COLO668 (cell line): ENCODE measurements around the gene GUCY1A1.

ENCODE experiments used
- DNase-seq: peaks from one replicate; lab custom pipeline; 2025; ENCODE audit not compliant: unreplicated experiment; lab: John Stamatoyannopoulos, UW

Gene GUCY1A1

GRCh38 chr4:155658681-155659064 lies 8.0 kb upstream of the GUCY1A1 start:
- DNase-seq: no peak

- no peak for DNase-seq
Observed at GRCh38 chr4:155659176-155659575, 7.5 kb upstream of the GUCY1A1 start.

- DNase-seq: no peak
Observed at GRCh38 chr4:155660436-155660835, 6.2 kb upstream of the GUCY1A1 start.

- DNase-seq: no peak
Observed at GRCh38 chr4:155665054-155665453, 1.6 kb upstream of the GUCY1A1 start.

GRCh38 chr4:155667222-155667567 lies 547 bp downstream of the GUCY1A1 start:
- DNase-seq: peak; percentile 52

- peak; percentile 56 for DNase-seq
Observed at GRCh38 chr4:155667568-155668511, 1.2 kb downstream of the GUCY1A1 start.

GRCh38 chr4:155668707-155669220 lies 2.1 kb downstream of the GUCY1A1 start:
- DNase-seq: no peak

GRCh38 chr4:155672342-155672741 lies 5.7 kb downstream of the GUCY1A1 start:
- DNase-seq: no peak

GRCh38 chr4:155673453-155673979 lies 6.9 kb downstream of the GUCY1A1 start:
- DNase-seq: no peak

GRCh38 chr4:155674669-155675071 lies 8.0 kb downstream of the GUCY1A1 start:
- no peak for DNase-seq

GRCh38 chr4:155675709-155676429 lies 9.2 kb downstream of the GUCY1A1 start:
- DNase-seq: no peak

GRCh38 chr4:155676430-155676825 lies 9.8 kb downstream of the GUCY1A1 start:
- no peak for DNase-seq

- no peak for DNase-seq
Observed at GRCh38 chr4:155678011-155678410, 11.4 kb downstream of the GUCY1A1 start.

GRCh38 chr4:155679343-155679742 lies 12.7 kb downstream of the GUCY1A1 start:
- DNase-seq: no peak

- DNase-seq: no peak
Observed at GRCh38 chr4:155681886-155682285, 15.2 kb downstream of the GUCY1A1 start.

- no peak for DNase-seq
Observed at GRCh38 chr4:155684423-155684822, 17.8 kb downstream of the GUCY1A1 start.

GRCh38 chr4:155684892-155685541 lies 18.4 kb downstream of the GUCY1A1 start:
- DNase-seq: no peak

- DNase-seq: no peak
Observed at GRCh38 chr4:155687380-155687982, 20.8 kb downstream of the GUCY1A1 start.

- DNase-seq: no peak
Observed at GRCh38 chr4:155688211-155688610, 21.6 kb downstream of the GUCY1A1 start.

- DNase-seq: no peak
Observed at GRCh38 chr4:155688860-155689259, 22.2 kb downstream of the GUCY1A1 start.
